ENCODE data around the gene ABCC1. TPM values are rescaled to one million over a fixed set of nuclear protein-coding genes. Genes with fewer than 3 reads are reported as not detected.

Gene ABCC1
- total and polyA plus RNA-seq, 4 donors = 12.4 to 41.5 (median 31.3) TPM

DNA sequence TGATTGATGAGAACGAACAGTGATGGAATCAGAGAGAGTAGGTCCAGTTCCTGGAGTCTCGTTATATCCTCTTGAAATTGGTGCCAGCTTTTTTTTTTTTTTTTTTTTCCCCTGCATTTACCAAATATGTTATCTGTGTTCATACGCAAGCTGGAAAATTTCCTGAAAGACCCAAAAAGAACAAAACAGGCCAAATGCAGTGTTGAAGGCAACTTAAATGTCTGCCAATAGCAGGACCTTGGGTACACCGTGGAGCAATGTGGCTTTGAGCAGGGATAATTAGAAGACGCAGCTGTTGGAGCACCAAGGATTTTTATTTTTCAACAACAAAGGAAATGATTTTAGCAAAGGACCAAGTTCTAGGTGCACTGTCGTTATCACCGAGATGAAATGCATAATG, 168.9 kb downstream of the ABCC1 start:
- H3K4me3 ChIP-seq = no peak overlapping the region
- no peaks in the 10 kb centered on the region for H3K27me3 ChIP-seq (ENCODE audit: control insufficient read depth in 3 of 3, insufficient read depth in 3 of 3, low read length in 2 of 3)
- no peak overlapping the region for H3K27ac ChIP-seq (ENCODE audit: low read depth in 1 of 2, low read length in 1 of 2)
- WGBS, 2 donors = 97 to 98% methylated on average over 7 of the region's 7 CpGs
- ATAC-seq (ENCODE audit: insufficient read depth, low FRiP score) = no peak
- H3K9me3 ChIP-seq (ENCODE audit: control insufficient read depth in 4 of 4, insufficient read depth in 3 of 4, low read length in 3 of 4) = peaks cover 0 to 6% (median 0%) of the 10 kb centered on the region in 4 donors
- H3K9ac ChIP-seq (ENCODE audit: insufficient read depth in 1 of 2, low read length in 2 of 2) = no peak overlapping the region
- peaks cover 18 to 29% (median 26%) of the 10 kb centered on the region in 4 donors for H3K36me3 ChIP-seq (ENCODE audit: control insufficient read depth in 4 of 4, insufficient read depth in 4 of 4, low read length in 4 of 4)
- peak in 1 of 3 donors; percentile 21 for DNase-seq
- peaks cover 0 to 1% (median 0%) of the 10 kb centered on the region in 5 donors for H3K4me1 ChIP-seq (ENCODE audit: control insufficient read depth in 5 of 5, insufficient read depth in 5 of 5, low read length in 5 of 5)
- TF ChIP-seq, protein P1, sequence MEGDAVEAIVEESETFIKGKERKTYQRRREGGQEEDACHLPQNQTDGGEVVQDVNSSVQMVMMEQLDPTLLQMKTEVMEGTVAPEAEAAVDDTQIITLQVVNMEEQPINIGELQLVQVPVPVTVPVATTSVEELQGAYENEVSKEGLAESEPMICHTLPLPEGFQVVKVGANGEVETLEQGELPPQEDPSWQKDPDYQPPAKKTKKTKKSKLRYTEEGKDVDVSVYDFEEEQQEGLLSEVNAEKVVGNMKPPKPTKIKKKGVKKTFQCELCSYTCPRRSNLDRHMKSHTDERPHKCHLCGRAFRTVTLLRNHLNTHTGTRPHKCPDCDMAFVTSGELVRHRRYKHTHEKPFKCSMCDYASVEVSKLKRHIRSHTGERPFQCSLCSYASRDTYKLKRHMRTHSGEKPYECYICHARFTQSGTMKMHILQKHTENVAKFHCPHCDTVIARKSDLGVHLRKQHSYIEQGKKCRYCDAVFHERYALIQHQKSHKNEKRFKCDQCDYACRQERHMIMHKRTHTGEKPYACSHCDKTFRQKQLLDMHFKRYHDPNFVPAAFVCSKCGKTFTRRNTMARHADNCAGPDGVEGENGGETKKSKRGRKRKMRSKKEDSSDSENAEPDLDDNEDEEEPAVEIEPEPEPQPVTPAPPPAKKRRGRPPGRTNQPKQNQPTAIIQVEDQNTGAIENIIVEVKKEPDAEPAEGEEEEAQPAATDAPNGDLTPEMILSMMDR (IDR thresholded peaks at IDR 0.05; ENCODE audit: control extremely low read depth, extremely low read depth) = no peak

DNA sequence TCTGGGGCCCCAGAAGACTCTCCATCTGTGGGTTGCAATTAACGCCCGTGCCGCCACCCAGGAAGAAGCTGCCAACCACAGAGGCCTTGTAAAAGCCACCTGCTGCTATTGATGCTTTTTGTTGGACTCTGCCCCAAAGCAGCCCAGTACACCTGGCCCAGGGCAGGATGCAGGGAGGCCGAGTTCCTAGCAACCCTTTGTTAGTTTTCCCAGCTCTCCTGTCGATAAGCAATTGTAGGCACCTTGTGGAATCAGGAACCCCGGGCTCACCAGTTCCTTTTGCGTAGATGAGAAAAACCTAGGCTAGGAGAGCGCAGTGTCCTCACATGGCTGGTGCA, 170.6 kb downstream of the ABCC1 start:
- H3K9me3 ChIP-seq (ENCODE audit: control insufficient read depth in 4 of 4, insufficient read depth in 3 of 4, low read length in 3 of 4) = peaks cover 0 to 12% (median 2%) of the 10 kb centered on the region in 4 donors
- ATAC-seq (ENCODE audit: insufficient read depth, low FRiP score) = no peak
- H3K4me3 ChIP-seq = no peak overlapping the region
- 37 to 69% methylated on average over 8 of the region's 8 CpGs for WGBS, 2 donors
- no peaks in the 10 kb centered on the region for H3K27me3 ChIP-seq (ENCODE audit: control insufficient read depth in 3 of 3, insufficient read depth in 3 of 3, low read length in 2 of 3)
- H3K9ac ChIP-seq (ENCODE audit: insufficient read depth in 1 of 2, low read length in 2 of 2) = no peak overlapping the region
- TF ChIP-seq, protein P1 (IDR thresholded peaks at IDR 0.05; ENCODE audit: control extremely low read depth, extremely low read depth) = no peak
- DNase-seq = no peak
- H3K4me1 ChIP-seq (ENCODE audit: control insufficient read depth in 5 of 5, insufficient read depth in 5 of 5, low read length in 5 of 5) = peaks cover 0 to 1% (median 0%) of the 10 kb centered on the region in 5 donors
- H3K36me3 ChIP-seq (ENCODE audit: control insufficient read depth in 4 of 4, insufficient read depth in 4 of 4, low read length in 4 of 4) = peaks cover 21 to 35% (median 29%) of the 10 kb centered on the region in 4 donors
- H3K27ac ChIP-seq (ENCODE audit: low read depth in 1 of 2, low read length in 1 of 2) = peak overlapping the region in 1 of 2 donors; percentile 16

DNA sequence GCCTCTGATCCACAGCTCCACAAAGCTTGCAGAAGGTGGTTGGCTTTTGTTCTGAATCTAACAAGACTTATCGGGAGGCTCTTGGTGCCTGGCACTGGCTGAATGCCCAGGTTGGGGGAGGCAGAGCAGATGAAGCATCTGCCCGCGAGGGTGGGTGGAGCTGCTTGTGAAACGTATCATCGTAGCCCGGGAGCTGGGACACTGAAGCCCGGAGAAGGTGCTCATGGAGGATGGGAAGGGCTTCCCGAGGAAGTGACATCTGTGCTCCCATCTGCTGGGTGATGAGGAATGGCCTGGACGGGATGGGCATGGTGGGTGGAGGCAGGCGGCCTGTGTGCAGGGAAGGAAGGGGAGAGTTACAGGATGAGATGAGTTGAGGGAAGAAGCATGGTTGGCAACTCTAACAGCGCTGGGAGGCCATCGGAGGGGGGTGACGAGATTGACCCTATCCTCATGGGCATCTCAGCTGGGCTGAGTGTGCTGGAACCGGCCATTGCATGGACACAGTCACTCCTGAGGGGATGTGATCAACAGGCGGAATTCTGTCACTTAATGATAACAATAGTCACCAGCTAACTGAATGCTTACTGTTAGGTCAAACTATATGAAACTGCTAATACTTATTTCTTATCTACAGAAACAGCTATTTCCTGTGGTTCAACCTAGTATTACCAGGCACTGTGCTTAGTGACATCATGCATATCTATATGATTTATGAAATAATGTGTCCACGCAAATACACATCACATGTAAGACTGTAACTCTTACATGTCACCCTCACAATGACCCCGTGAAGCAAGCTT, 171.2 kb downstream of the ABCC1 start:
- DNase-seq = peak in 2 of 3 donors; percentile 17 to 42
- Histone ChIP-seq H3K27ac (ENCODE audit: low read depth in 1 of 2, low read length in 1 of 2) (peak overlapping the region in 1 of 2 donors; percentile 16), H3K4me3 (no peak overlapping the region), H3K9ac (ENCODE audit: insufficient read depth in 1 of 2, low read length in 2 of 2) (no peak overlapping the region), H3K4me1 (ENCODE audit: control insufficient read depth in 5 of 5, insufficient read depth in 5 of 5, low read length in 5 of 5) (peaks cover 0 to 1% (median 0%) of the 10 kb centered on the region in 5 donors), H3K9me3 (ENCODE audit: control insufficient read depth in 4 of 4, insufficient read depth in 3 of 4, low read length in 3 of 4) (peaks cover 0 to 12% (median 2%) of the 10 kb centered on the region in 4 donors), H3K27me3 (ENCODE audit: control insufficient read depth in 3 of 3, insufficient read depth in 3 of 3, low read length in 2 of 3) (no peaks in the 10 kb centered on the region), H3K36me3 (ENCODE audit: control insufficient read depth in 4 of 4, insufficient read depth in 4 of 4, low read length in 4 of 4) (peaks cover 22 to 40% (median 31%) of the 10 kb centered on the region in 4 donors)
- WGBS, 2 donors = 26 to 49% methylated on average over 17 of the region's 17 CpGs
- peak; percentile 60 for ATAC-seq (ENCODE audit: insufficient read depth, low FRiP score)
- TF ChIP-seq, protein P1 (IDR thresholded peaks at IDR 0.05; ENCODE audit: control extremely low read depth, extremely low read depth) = no peak

All from lung (tissue), 12 donors.